Gastrocnemius medialis (tissue), 4 donors: ENCODE results near the gene GFRA1.

ENCODE experiments used
- CTCF ChIP-seq, 5 experiments: fragments of 450-650 bp in 3 of 5; fragments of 200-600 bp in 2 of 5; sonication (generic) in 2 of 5; IDR thresholded peaks in 4 of 5; conservative IDR thresholded peaks in 1 of 5; 1 replicate in 4 of 5; 2 replicates in 1 of 5; pipeline ENCODE4 v1.5.1; 2016 to 2019; ENCODE audit warnings: antibody characterized with exemption in 5 of 5, mild to moderate bottlenecking in 3 of 5, moderate library complexity in 3 of 5
- POLR2A ChIP-seq, 2 donors: fragments of 450-650 bp; IDR thresholded peaks; one replicate each; pipeline ENCODE4 v1.6.1; 2017; ENCODE audit warnings: antibody characterized with exemption in 2 of 2, mild to moderate bottlenecking in 2 of 2, moderate library complexity in 2 of 2

- TF ChIP-seq CTCF (IDR thresholded peaks at IDR 0.05 in 4 of 5, conservative IDR thresholded peaks at IDR 0.05 in 1 of 5): no peak
- TF ChIP-seq POLR2A (IDR thresholded peaks at IDR 0.05): no peak
Measured at GRCh38 chr10:116029826-116030225, 243.2 kb downstream of the GFRA1 start.
